ENCODE measurements around the gene KCNMB3. TPM values are rescaled to one million over a fixed set of nuclear protein-coding genes. Genes with fewer than 3 reads are reported as not detected.
"Not testable (repeated sequence)": the region's sequence is repeated elsewhere in the genome, so short reads cannot be mapped to it uniquely, and the experiment has no call there.

KCNMB3 gene
- polyA plus RNA-seq, 2 of the 4 experiments (the other 2 are of a cell fraction) = 1.3 to 2.8 TPM

GRCh38 chr3:179276743-179277142 is 25.8 kb upstream of the KCNMB3 start:
- ATAC-seq = no peak
- Histone ChIP-seq H3K4me3 (no peak overlapping the region), H3K4me1 (no peaks in the 10 kb centered on the region), H3K27ac (no peak overlapping the region), H3K4me2 (no peak overlapping the region), H3K9me3 (no peaks in the 10 kb centered on the region)
- no peak for TF ChIP-seq ZC3H11A (IDR thresholded peaks at IDR 0.05)
- no peak for TF ChIP-seq RCOR1 (IDR thresholded peaks at IDR 0.05; ENCODE audit: low read depth, low read length)
- TF ChIP-seq NR3C1 (IDR thresholded peaks at IDR 0.05) = no peak
- no peak for TF ChIP-seq KDM5A (IDR thresholded peaks at IDR 0.05)
- no peak for TF ChIP-seq ZSCAN20 (CRISPR knock-in tag; IDR thresholded peaks at IDR 0.05)
- no peak for TF ChIP-seq MYC (IDR thresholded peaks at IDR 0.05; ENCODE audit: borderline replicate concordance, low read length)
- TF ChIP-seq ZNF302 (CRISPR knock-in tag; IDR thresholded peaks at IDR 0.05) = no peak
- TF ChIP-seq PHF8 (IDR thresholded peaks at IDR 0.05; ENCODE audit: borderline replicate concordance, low read depth) = no peak
- ChIA-PET POLR2A (no interaction called here), CTCF (no interaction called here)
- FAIRE-seq = no peak
- 79% methylated on average over 3 of the region's 3 CpGs for WGBS (ENCODE audit: missing lambda C conversion rate)
- DNase-seq (ENCODE audit: low read depth in 1 of 2, low spot score in 1 of 2) = no peak

DNA sequence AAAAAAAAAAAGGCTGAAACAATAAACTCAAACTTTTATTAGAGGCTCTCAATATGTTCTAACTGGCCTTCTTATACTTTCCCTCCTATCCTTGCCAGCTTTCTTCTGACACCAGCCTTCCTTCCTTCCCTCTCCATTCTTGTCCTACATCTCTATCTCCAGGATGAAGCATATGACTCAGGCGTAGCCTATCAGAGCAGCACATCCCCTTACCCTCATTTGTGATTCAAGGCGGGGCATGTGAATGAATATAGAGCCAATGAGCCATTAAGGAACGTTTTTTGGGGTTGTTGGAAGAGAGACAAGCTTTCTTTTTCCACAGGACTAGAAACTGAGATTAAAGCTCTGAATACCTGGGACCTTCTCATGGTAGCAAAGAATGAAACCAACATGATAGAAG is 25.1 kb upstream of the KCNMB3 start:
- no peak overlapping the region for H3K4me2 ChIP-seq
- no peak for FAIRE-seq
- ChIA-PET POLR2A (no interaction called here), CTCF (no interaction called here)
- no peak overlapping the region for H3K27ac ChIP-seq
- no peaks in the 10 kb centered on the region for H3K4me1 ChIP-seq
- H3K9me3 ChIP-seq = no peaks in the 10 kb centered on the region
- WGBS (ENCODE audit: missing lambda C conversion rate) = 52% methylated on average over 3 of the region's 3 CpGs
- H3K4me3 ChIP-seq = no peak overlapping the region
- DNase-seq (ENCODE audit: low read depth in 1 of 2, low spot score in 1 of 2) = no peak
- no peak for TF ChIP-seq RARB (CRISPR knock-in tag; IDR thresholded peaks at IDR 0.05)
- TF ChIP-seq BCL3 (IDR thresholded peaks at IDR 0.05) = no peak
- TF ChIP-seq RFX5 (IDR thresholded peaks at IDR 0.05) = no peak
- TF ChIP-seq RCOR1 (IDR thresholded peaks at IDR 0.05; ENCODE audit: low read depth, low read length) = no peak
- TF ChIP-seq MAX (IDR thresholded peaks at IDR 0.05) = no peak
- TF ChIP-seq TFCP2L1 (CRISPR knock-in tag; IDR thresholded peaks at IDR 0.05) = no peak
- no peak for TF ChIP-seq USF2 (IDR thresholded peaks at IDR 0.05)
- no peak for TF ChIP-seq RAD21 (conservative IDR thresholded peaks at IDR 0.05 in 1 of 2, IDR thresholded peaks at IDR 0.05 in 1 of 2)
- no peak for TF ChIP-seq JUNB (IDR thresholded peaks at IDR 0.05)
- TF ChIP-seq E2F6 (IDR thresholded peaks at IDR 0.05; ENCODE audit: borderline replicate concordance, low read depth) = no peak
- ATAC-seq = no peak

- DNase-seq (ENCODE audit: low read depth in 1 of 2, low spot score in 1 of 2); ATAC-seq; POLR2A ChIA-PET; H3K9me3 ChIP-seq; H3K27ac ChIP-seq; FAIRE-seq; H3K4me1 ChIP-seq; H3K4me3 ChIP-seq; CTCF ChIA-PET; H3K4me2 ChIP-seq: not testable (repeated sequence)
- 64% methylated on average over 2 of the region's 2 CpGs for WGBS (ENCODE audit: missing lambda C conversion rate)
Observed at GRCh38 chr3:179274434-179274833, 23.5 kb upstream of the KCNMB3 start.

- Histone ChIP-seq H3K9me3 (no peaks in the 10 kb centered on the region), H3K27ac (no peak overlapping the region), H3K4me3 (no peak overlapping the region), H3K4me1 (no peaks in the 10 kb centered on the region), H3K4me2 (no peak overlapping the region)
- no peak for FAIRE-seq
- DNase-seq (ENCODE audit: low read depth in 1 of 2, low spot score in 1 of 2) = peak in 1 of 2 experiments; percentile 19
- ChIA-PET CTCF (interaction anchor here (1.4 to 1.5 kb wide), 2 partner anchors 9 to 203 kb away, joined by 4 to 5 read pairs; no protein-coding TSS in a partner anchor), POLR2A (no interaction called here)
- WGBS (ENCODE audit: missing lambda C conversion rate) = 97% methylated on average over 3 of the region's 3 CpGs
- peak in 1 of 2 experiments; percentile 54; a peak in 2 of 6 replicates for ATAC-seq
- peak; percentile 20; the same call in 1 of the 3 replicates for TF ChIP-seq SMC3 (IDR thresholded peaks at IDR 0.05)
- TF ChIP-seq CEBPB (IDR thresholded peaks at IDR 0.05) = no peak
Observed at GRCh38 chr3:179272385-179272784, 21.5 kb upstream of the KCNMB3 start.

Measured in A549 (cell line).